HepG2 (cell line): Measurements from ENCODE around the gene MRFAP1. TPM values are rescaled to one million over a fixed set of nuclear protein-coding genes. Genes with fewer than 3 reads are reported as not detected.

Experiments
- BHLHE40 ChIP-seq: IDR thresholded peaks from 2 replicates; pipeline ENCODE4 v1.6.1; 2011; ENCODE audit warnings: low read length, improper control_type of control experiment
- FLYWCH1 ChIP-seq: sonication (generic); formaldehyde crosslinking; IDR thresholded peaks from 2 replicates; pipeline ENCODE4 v1.8.1; 2023; ENCODE audit warnings: mild to moderate bottlenecking, missing genetic modification reagents
- HOXA3 ChIP-seq: sonication (generic); formaldehyde crosslinking; IDR thresholded peaks from 2 replicates; pipeline ENCODE4 v1.5.0; 2020; ENCODE audit warnings: missing genetic modification reagents
- IKZF1 ChIP-seq: fragments of 450-650 bp; IDR thresholded peaks from 2 replicates; pipeline ENCODE4 v1.7.1; 2016
- MIXL1 ChIP-seq: IDR thresholded peaks from 2 replicates; pipeline ENCODE4 v1.6.1; 2016
- NCOR1 ChIP-seq: fragments of 200-600 bp; sonication (generic); IDR thresholded peaks from 2 replicates; pipeline ENCODE4 v1.7.0; 2017; ENCODE audit warnings: antibody characterized with exemption, low read length, borderline replicate concordance
- NFKBIZ ChIP-seq: IDR thresholded peaks from 2 replicates; pipeline ENCODE4 v1.6.1; 2018; ENCODE audit warnings: missing genetic modification reagents, missing compliant biosample characterization
- RBM22 ChIP-seq: fragments of 200-400 bp; formaldehyde crosslinking; optimal IDR thresholded peaks from 2 replicates; pipeline ENCODE3; 2017; ENCODE audit warnings: mild to moderate bottlenecking, low read length, moderate library complexity
- SP1 ChIP-seq, 2 experiments: fragments of 450-650 bp in 1 of 2; sonication (generic) in 1 of 2; formaldehyde crosslinking in 1 of 2; IDR thresholded peaks; 2 replicates each; pipeline versions ENCODE4 v1.4.0 to v1.6.1; 2016 to 2020; ENCODE audit warnings: missing genetic modification reagents in 1 of 2
- XRCC5 ChIP-seq: fragments of 200-400 bp; formaldehyde crosslinking; optimal IDR thresholded peaks from 2 replicates; pipeline ENCODE3; 2017; ENCODE audit warnings: mild to moderate bottlenecking, low read length
- ZBTB40 ChIP-seq, 2 experiments: fragments of 450-650 bp in 1 of 2; sonication (generic) in 1 of 2; formaldehyde crosslinking in 1 of 2; IDR thresholded peaks; 2 replicates each; pipeline versions ENCODE4 v1.6.1 to v1.8.0; 2016 to 2022; ENCODE audit warnings: antibody characterized with exemption in 1 of 2, mild to moderate bottlenecking in 1 of 2, missing genetic modification reagents in 1 of 2
- ZFY ChIP-seq: sonication (generic); formaldehyde crosslinking; IDR thresholded peaks from 2 replicates; pipeline ENCODE4 v1.4.0; 2020; ENCODE audit warnings: missing genetic modification reagents
- ZNF160 ChIP-seq: sonication (generic); formaldehyde crosslinking; IDR thresholded peaks from 2 replicates; pipeline ENCODE4 v1.8.0; 2022; ENCODE audit warnings: mild to moderate bottlenecking, inconsistent platforms, missing genetic modification reagents
- ZNF280D ChIP-seq: sonication (generic); formaldehyde crosslinking; IDR thresholded peaks from 2 replicates; pipeline ENCODE4 v1.5.1; 2020; ENCODE audit warnings: mild to moderate bottlenecking, missing genetic modification reagents
- ZNF557 ChIP-seq: sonication (generic); formaldehyde crosslinking; IDR thresholded peaks from 2 replicates; pipeline ENCODE4 v1.4.0; 2020; ENCODE audit warnings: missing genetic modification reagents
- ZNF773 ChIP-seq: sonication (generic); formaldehyde crosslinking; IDR thresholded peaks from 2 replicates; pipeline ENCODE4 v1.4.0; 2020; ENCODE audit warnings: missing genetic modification reagents, borderline replicate concordance
- polyA plus RNA-seq, 8 experiments: library from polyadenylated mRNA; depleted of rRNA in 3 of 8; stranded (reverse) in 7 of 8; unstranded in 1 of 8; fragments of >200 nt; fragmentation: Illumina TruSeq in 4 of 8; extraction: Trizol in 4 of 8; gene quantifications; 2 replicates each; pipeline versions ENCODE4 v1.2.1 to v1.2.3, GENCODE V29; 2011 to 2016; ENCODE audit warnings: low read depth in 4 of 8, missing spikeins in 1 of 8, mixed read lengths in 1 of 8; ENCODE audit not compliant: insufficient read depth in 1 of 8
- total RNA-seq, 5 experiments: library from RNA; depleted of rRNA; stranded (reverse); fragments of >200 nt; fragmentation: Illumina TruSeq; extraction: Trizol; gene quantifications; 2 replicates each; pipeline ENCODE4 v1.2.3, GENCODE V29; 2016; ENCODE audit warnings: low read depth in 1 of 5
- TF ChIP-seq, protein P1 (sequence below): sonication (generic); formaldehyde crosslinking; IDR thresholded peaks from 2 replicates; pipeline ENCODE4 v1.4.0; 2020; ENCODE audit warnings: mild to moderate bottlenecking, missing genetic modification reagents

The MRFAP1 gene
- total and polyA plus RNA-seq, 2 of the 13 experiments (the other 11 are each of a cell fraction or from before 2014, with no cell fraction given): 112 to 158 TPM

- TF ChIP-seq ZBTB40 (IDR thresholded peaks at IDR 0.05) (no peak), ZBTB40 (CRISPR knock-in tag; IDR thresholded peaks at IDR 0.05) (peak; percentile 21; the same call in 1 of the 2 replicates), ZNF773 (no peak), ZNF160 (peak; percentile 87; the same call in 1 of the 2 replicates), XRCC5 (peak; percentile 59), ZFY (peak; percentile 61), MIXL1 (CRISPR knock-in tag) (peak; percentile 40), IKZF1 (no peak), NCOR1 (no peak), RBM22 (no peak), ZNF557 (CRISPR knock-in tag) (no peak), ZNF280D (CRISPR knock-in tag) (peak; percentile 64; the same call in 1 of the 2 replicates), HOXA3 (CRISPR knock-in tag) (peak; percentile 97), SP1 (IDR thresholded peaks at IDR 0.05) (no peak), SP1 (CRISPR knock-in tag; IDR thresholded peaks at IDR 0.05) (peak; percentile 30; the same call in 1 of the 2 replicates), BHLHE40 (peak; percentile 84), FLYWCH1 (CRISPR knock-in tag) (no peak), NFKBIZ (CRISPR knock-in tag) (no peak)
- TF ChIP-seq, protein P1, sequence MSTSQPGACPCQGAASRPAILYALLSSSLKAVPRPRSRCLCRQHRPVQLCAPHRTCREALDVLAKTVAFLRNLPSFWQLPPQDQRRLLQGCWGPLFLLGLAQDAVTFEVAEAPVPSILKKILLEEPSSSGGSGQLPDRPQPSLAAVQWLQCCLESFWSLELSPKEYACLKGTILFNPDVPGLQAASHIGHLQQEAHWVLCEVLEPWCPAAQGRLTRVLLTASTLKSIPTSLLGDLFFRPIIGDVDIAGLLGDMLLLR (CRISPR knock-in tag): peak; percentile 66; the same call in 1 of the 2 replicates
Measured at GRCh38 chr4:6640292-6641163, at the start of gene MRFAP1 (continued).
